ENCODE data around the gene NEB. TPM values are rescaled to one million over a fixed set of nuclear protein-coding genes. Genes with fewer than 3 reads are reported as not detected.

NEB gene
- total and polyA plus RNA-seq, 2 of the 4 experiments (the other 2 are of a cell fraction) = under 0.01 TPM; not detected in 1

- BruUV-seq (replicated peaks) = no TSS peak
- no peaks in the 10 kb centered on the region for H3K79me1 ChIP-seq (ENCODE audit: low read depth in 1 of 2, low read length in 2 of 2)
- dilution Hi-C loops (cut with HindIII; ENCODE audit: low sequenced_read_pairs, unreplicated experiment) (no loop called here), in situ Hi-C loops (cut with MboI; ENCODE audit: low sequenced_read_pairs) (no loop called here), intact Hi-C loops (cut with micrococcal nuclease) (no loop called here)
- no peak overlapping the region for H2BK15ac ChIP-seq (ENCODE audit: low read depth, low read length)
- no peak overlapping the region for H4K5ac ChIP-seq (ENCODE audit: low read depth, low read length)
- ChIA-PET POLR2A (ENCODE audit: unreplicated experiment) (no interaction called here), CTCF (no interaction called here)
- H3K9me3 ChIP-seq (ENCODE audit: control insufficient read depth, insufficient read depth, low read length) = no peaks in the 10 kb centered on the region
- H3K23ac ChIP-seq (ENCODE audit: low read depth, low read length) = no peak overlapping the region
- no peak overlapping the region for H3K4me3 ChIP-seq (ENCODE audit: insufficient read depth, low read depth, low read length)
- H3K27me3 ChIP-seq (ENCODE audit: control insufficient read depth, insufficient read depth, low read length) = no peaks in the 10 kb centered on the region
- H4K91ac ChIP-seq (ENCODE audit: insufficient read depth, low read depth, low read length) = no peak overlapping the region
- no peak overlapping the region for H3K4me2 ChIP-seq (ENCODE audit: low read depth, low read length)
- no peaks in the 10 kb centered on the region for H3K9me1 ChIP-seq (ENCODE audit: insufficient read depth, low read length)
- H3K36me3 ChIP-seq (ENCODE audit: control insufficient read depth, insufficient read depth, low read length) = no peaks in the 10 kb centered on the region
- H3K18ac ChIP-seq (ENCODE audit: low read depth, low read length) = no peak overlapping the region
- 82% methylated on average over 4 of the region's 5 CpGs; no CpG with 5 or more reads in 1 of the 2 experiments for WGBS, 2 experiments (ENCODE audit: extremely low coverage in 2 of 2, insufficient read length in 1 of 2)
- H3K56ac ChIP-seq (ENCODE audit: extremely low read depth, insufficient read depth, low read length) = no peak overlapping the region
- H2AK9ac ChIP-seq (replicated peaks; ENCODE audit: low read depth, low read length, poor library complexity) = no peak overlapping the region
- no peak overlapping the region for H2BK20ac ChIP-seq (ENCODE audit: low read depth, low read length)
- no peak overlapping the region for H2AK5ac ChIP-seq (ENCODE audit: low read depth, low read length)
- ATAC-seq (ENCODE audit: low read depth) (no peak), DNase-seq (no peak)
- TF ChIP-seq MAFK (IDR thresholded peaks at IDR 0.05; ENCODE audit: low read depth, low read length) (no peak), MXI1 (IDR thresholded peaks at IDR 0.05; ENCODE audit: borderline replicate concordance, low read depth, low read length) (no peak), CEBPB (IDR thresholded peaks at IDR 0.05; ENCODE audit: low read depth, low read length) (no peak), SMC3 (IDR thresholded peaks at IDR 0.05; ENCODE audit: low read depth, low read length) (no peak), ELK1 (IDR thresholded peaks at IDR 0.05; ENCODE audit: borderline replicate concordance, low read depth, low read length) (no peak), RCOR1 (IDR thresholded peaks at IDR 0.05; ENCODE audit: insufficient replicate concordance, low read length) (no peak), FOS (IDR thresholded peaks at IDR 0.05; ENCODE audit: low read depth, low read length) (no peak), RFX5 (IDR thresholded peaks at IDR 0.05; ENCODE audit: low read depth, low read length) (no peak), RAD21 (IDR thresholded peaks at IDR 0.05; ENCODE audit: low read length) (no peak), MAZ (IDR thresholded peaks at IDR 0.05; ENCODE audit: borderline replicate concordance, low read depth, low read length) (no peak), CHD1 (IDR thresholded peaks at IDR 0.05; ENCODE audit: low read depth, low read length) (no peak), POLR2A (IDR thresholded peaks at IDR 0.05; ENCODE audit: low read depth, low read length) (no peak), NFE2L2 (IDR thresholded peaks at IDR 0.05; ENCODE audit: low read depth, low read length) (no peak), BHLHE40 (IDR thresholded peaks at IDR 0.05; ENCODE audit: low read depth, low read length) (no peak)
- TF ChIP-seq, protein P1, sequence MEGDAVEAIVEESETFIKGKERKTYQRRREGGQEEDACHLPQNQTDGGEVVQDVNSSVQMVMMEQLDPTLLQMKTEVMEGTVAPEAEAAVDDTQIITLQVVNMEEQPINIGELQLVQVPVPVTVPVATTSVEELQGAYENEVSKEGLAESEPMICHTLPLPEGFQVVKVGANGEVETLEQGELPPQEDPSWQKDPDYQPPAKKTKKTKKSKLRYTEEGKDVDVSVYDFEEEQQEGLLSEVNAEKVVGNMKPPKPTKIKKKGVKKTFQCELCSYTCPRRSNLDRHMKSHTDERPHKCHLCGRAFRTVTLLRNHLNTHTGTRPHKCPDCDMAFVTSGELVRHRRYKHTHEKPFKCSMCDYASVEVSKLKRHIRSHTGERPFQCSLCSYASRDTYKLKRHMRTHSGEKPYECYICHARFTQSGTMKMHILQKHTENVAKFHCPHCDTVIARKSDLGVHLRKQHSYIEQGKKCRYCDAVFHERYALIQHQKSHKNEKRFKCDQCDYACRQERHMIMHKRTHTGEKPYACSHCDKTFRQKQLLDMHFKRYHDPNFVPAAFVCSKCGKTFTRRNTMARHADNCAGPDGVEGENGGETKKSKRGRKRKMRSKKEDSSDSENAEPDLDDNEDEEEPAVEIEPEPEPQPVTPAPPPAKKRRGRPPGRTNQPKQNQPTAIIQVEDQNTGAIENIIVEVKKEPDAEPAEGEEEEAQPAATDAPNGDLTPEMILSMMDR (conservative IDR thresholded peaks at IDR 0.05; ENCODE audit: low read depth, low read length) = no peak
- TF ChIP-seq, protein P2, sequence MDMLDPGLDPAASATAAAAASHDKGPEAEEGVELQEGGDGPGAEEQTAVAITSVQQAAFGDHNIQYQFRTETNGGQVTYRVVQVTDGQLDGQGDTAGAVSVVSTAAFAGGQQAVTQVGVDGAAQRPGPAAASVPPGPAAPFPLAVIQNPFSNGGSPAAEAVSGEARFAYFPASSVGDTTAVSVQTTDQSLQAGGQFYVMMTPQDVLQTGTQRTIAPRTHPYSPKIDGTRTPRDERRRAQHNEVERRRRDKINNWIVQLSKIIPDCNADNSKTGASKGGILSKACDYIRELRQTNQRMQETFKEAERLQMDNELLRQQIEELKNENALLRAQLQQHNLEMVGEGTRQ (IDR thresholded peaks at IDR 0.05; ENCODE audit: low read depth, low read length) = no peak
- H3K27ac ChIP-seq (ENCODE audit: insufficient read depth, low read length) = no peak overlapping the region
- H2BK5ac ChIP-seq (ENCODE audit: low read depth, low read length, poor library complexity, severe bottlenecking) = no peak overlapping the region
- no peaks in the 10 kb centered on the region for H4K20me1 ChIP-seq (ENCODE audit: insufficient read depth, low read length)
- no peak overlapping the region for H2AFZ ChIP-seq (replicated peaks; ENCODE audit: low read length, poor library complexity)
- no peak overlapping the region for H3K9ac ChIP-seq (ENCODE audit: low read depth, low read length)
- H4K8ac ChIP-seq (ENCODE audit: low read depth in 2 of 2, low read length in 2 of 2) = no peak overlapping the region
- H3K14ac ChIP-seq (replicated peaks; ENCODE audit: low read depth, low read length) = no peak overlapping the region
- no peak overlapping the region for H2BK120ac ChIP-seq (ENCODE audit: low read depth, low read length)
- H3K4ac ChIP-seq (ENCODE audit: low read depth, low read length) = no peak overlapping the region
- no peaks in the 10 kb centered on the region for H3K4me1 ChIP-seq (ENCODE audit: control insufficient read depth, insufficient read depth, low read length)
Measured at GRCh38 chr2:151721161-151721560, 13.1 kb downstream of the NEB start.

Measured in IMR-90 (cell line).